Osteoblast (primary cell): ENCODE measurements around the gene HS3ST3A1. TPM values are rescaled to one million over a fixed set of nuclear protein-coding genes. Genes with fewer than 3 reads are reported as not detected.

ENCODE experiments used
- DNase-seq: peaks from one replicate; pipeline ENCODE4 v3.0.0; 2011; ENCODE audit warnings: low spot score, mixed read lengths; ENCODE audit not compliant: insufficient read length; ENCODE audit errors: missing footprints
- H2AFZ ChIP-seq: 2 replicates; pipeline ENCODE4 v1.6.0; 2011; ENCODE audit warnings: mild to moderate bottlenecking, low read length
- H3K27ac ChIP-seq: 2 replicates; pipeline ENCODE4 v1.5.1; 2011; ENCODE audit warnings: mild to moderate bottlenecking, low read depth, low read length, moderate library complexity
- H3K27me3 ChIP-seq: 2 replicates; pipeline ENCODE4 v1.6.0; 2012; ENCODE audit warnings: mild to moderate bottlenecking, control low read depth, inconsistent platforms, low read length, moderate library complexity; ENCODE audit not compliant: insufficient read depth
- H3K36me3 ChIP-seq: 2 replicates; pipeline ENCODE4 v1.5.1; 2011; ENCODE audit warnings: mild to moderate bottlenecking, low read length, control low read depth, moderate library complexity; ENCODE audit not compliant: insufficient read depth
- H3K4me1 ChIP-seq: 2 replicates; pipeline ENCODE4 v1.5.1; 2011; ENCODE audit warnings: mild to moderate bottlenecking, low read length, control low read depth, moderate library complexity; ENCODE audit not compliant: insufficient read depth
- H3K4me2 ChIP-seq: 2 replicates; pipeline ENCODE4 v1.6.0; 2011; ENCODE audit warnings: mild to moderate bottlenecking, low read length; ENCODE audit not compliant: insufficient read depth
- H3K4me3 ChIP-seq: fragments of 200-600 bp; sonication (generic); 3 replicates; pipeline ENCODE4 v1.5.1; 2012; ENCODE audit warnings: mild to moderate bottlenecking, low read length, inconsistent platforms; ENCODE audit not compliant: insufficient read depth
- H3K79me2 ChIP-seq: 2 replicates; pipeline ENCODE4 v1.6.0; 2012; ENCODE audit warnings: mild to moderate bottlenecking, low read length, control low read depth, inconsistent platforms; ENCODE audit not compliant: insufficient read depth
- H3K9me3 ChIP-seq: 2 replicates; pipeline ENCODE4 v1.5.1; 2011; ENCODE audit warnings: low read depth, low read length, control low read depth
- H4K20me1 ChIP-seq: 2 replicates; pipeline ENCODE4 v1.6.0; 2012; ENCODE audit warnings: mild to moderate bottlenecking, low read length, control low read depth; ENCODE audit not compliant: insufficient read depth
- CTCF ChIP-seq: IDR thresholded peaks from 2 replicates; pipeline ENCODE4 v1.5.1; 2011; ENCODE audit warnings: mild to moderate bottlenecking, low read depth, low read length, moderate library complexity; ENCODE audit errors: extremely low read depth
- total RNA-seq: library from RNA; depleted of rRNA; stranded (reverse); fragments of >200 nt; gene quantifications from 2 replicates; pipeline ENCODE4 v1.2.3, GENCODE V29; 2012

Gene HS3ST3A1
- total RNA-seq, 1 donor, result 8.3 TPM

GRCh38 chr17:13509527-13509926 lies 92.2 kb downstream of the HS3ST3A1 start:
- DNase-seq, result no peak

GRCh38 chr17:13508896-13509295 lies 92.8 kb downstream of the HS3ST3A1 start:
- Histone ChIP-seq H3K4me2 (no peak overlapping the region), H3K4me1 (no peaks in the 10 kb centered on the region), H3K4me3 (no peak overlapping the region), H3K27ac (no peak overlapping the region), H2AFZ (no peak overlapping the region), H3K36me3 (no peaks in the 10 kb centered on the region), H3K27me3 (no peaks in the 10 kb centered on the region), H3K9me3 (no peaks in the 10 kb centered on the region), H3K79me2 (peaks cover 36% of the 10 kb centered on the region), H4K20me1 (no peaks in the 10 kb centered on the region)
- TF ChIP-seq CTCF, result no peak
- no peak for DNase-seq

More at GRCh38 chr17:13509527-13509926, 92.2 kb downstream of the HS3ST3A1 start:
- Histone ChIP-seq H3K4me1 (no peaks in the 10 kb centered on the region), H3K4me3 (no peak overlapping the region), H4K20me1 (no peaks in the 10 kb centered on the region), H3K36me3 (no peaks in the 10 kb centered on the region), H3K27ac (no peak overlapping the region), H3K4me2 (no peak overlapping the region), H3K27me3 (no peaks in the 10 kb centered on the region), H3K79me2 (peaks cover 32% of the 10 kb centered on the region), H2AFZ (no peak overlapping the region), H3K9me3 (no peaks in the 10 kb centered on the region)
- TF ChIP-seq CTCF, result no peak

GRCh38 chr17:13503526-13503925 lies 98.2 kb downstream of the HS3ST3A1 start:
- no peak overlapping the region for H3K27ac ChIP-seq
- no peaks in the 10 kb centered on the region for H3K36me3 ChIP-seq
- H3K4me3 ChIP-seq, result no peak overlapping the region
- H3K4me1 ChIP-seq, result no peaks in the 10 kb centered on the region
- DNase-seq, result no peak
- H3K27me3 ChIP-seq, result no peaks in the 10 kb centered on the region
- H3K79me2 ChIP-seq, result peaks cover 49% of the 10 kb centered on the region
- H2AFZ ChIP-seq, result no peak overlapping the region
- TF ChIP-seq CTCF, result no peak
- no peaks in the 10 kb centered on the region for H4K20me1 ChIP-seq
- H3K4me2 ChIP-seq, result no peak overlapping the region
- H3K9me3 ChIP-seq, result no peaks in the 10 kb centered on the region

GRCh38 chr17:13502263-13502662 lies 99.5 kb downstream of the HS3ST3A1 start:
- Histone ChIP-seq H3K4me1 (no peaks in the 10 kb centered on the region), H3K9me3 (no peaks in the 10 kb centered on the region), H3K4me2 (no peak overlapping the region), H4K20me1 (no peaks in the 10 kb centered on the region), H3K36me3 (no peaks in the 10 kb centered on the region), H3K27ac (no peak overlapping the region), H3K4me3 (no peak overlapping the region), H2AFZ (no peak overlapping the region), H3K79me2 (peaks cover 43% of the 10 kb centered on the region), H3K27me3 (no peaks in the 10 kb centered on the region)
- no peak for DNase-seq
- TF ChIP-seq CTCF, result no peak
